HG03378 (cell line): Measurements from ENCODE around the gene FAAP24.
"Not testable (repeated sequence)": the region's sequence is repeated elsewhere in the genome, so short reads cannot be mapped to it uniquely, and the experiment has no call there.

Source experiments
- ATAC-seq: cut with Tn5 transposase; IDR thresholded peaks from one replicate; pipeline ENCODE4 v1.9.1; 2021; ENCODE audit warnings: mild to moderate bottlenecking, moderate library complexity; ENCODE audit not compliant: unreplicated experiment

FAAP24 gene, protein sequence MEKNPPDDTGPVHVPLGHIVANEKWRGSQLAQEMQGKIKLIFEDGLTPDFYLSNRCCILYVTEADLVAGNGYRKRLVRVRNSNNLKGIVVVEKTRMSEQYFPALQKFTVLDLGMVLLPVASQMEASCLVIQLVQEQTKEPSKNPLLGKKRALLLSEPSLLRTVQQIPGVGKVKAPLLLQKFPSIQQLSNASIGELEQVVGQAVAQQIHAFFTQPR

DNA sequence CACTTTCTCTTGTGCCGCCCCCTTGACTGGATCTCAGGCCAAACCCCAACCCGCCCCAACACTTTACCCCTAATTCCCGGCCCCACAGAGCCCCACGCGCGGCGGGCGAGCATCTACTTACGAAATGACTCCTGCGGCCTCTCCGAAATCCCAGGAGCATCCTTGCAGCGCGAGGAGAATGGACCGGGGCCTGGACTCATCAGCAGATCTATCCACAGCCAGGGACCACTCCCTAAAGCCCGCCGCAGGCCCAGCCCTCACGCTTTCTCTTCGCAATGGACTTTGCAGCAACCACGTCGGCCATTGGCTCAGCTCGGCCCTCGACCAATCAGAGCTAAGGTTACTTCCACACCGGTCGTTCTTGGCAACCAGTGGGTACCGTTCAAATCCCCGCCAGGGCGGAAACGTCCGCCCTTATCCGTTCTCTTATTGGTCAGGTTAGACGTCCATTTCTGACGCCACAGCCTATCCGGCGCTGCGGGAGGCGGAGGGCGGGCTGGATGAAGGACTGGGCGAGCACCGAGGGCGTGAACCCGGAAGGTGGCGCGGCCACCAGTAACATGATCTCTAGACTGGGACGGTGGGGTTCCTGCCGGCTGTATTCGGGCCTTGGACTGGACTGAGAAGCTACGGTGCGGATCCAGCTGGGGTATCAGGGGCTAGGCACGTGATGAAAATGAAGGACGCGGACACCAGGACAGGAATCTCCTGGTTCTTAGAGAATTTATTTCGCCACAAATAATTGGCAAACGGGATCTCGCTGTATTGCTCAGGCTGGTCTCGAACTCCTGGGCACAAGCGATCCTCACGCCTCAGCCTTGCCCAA, at the start of gene FAAP24, which contains the start of gene CEP89:
TSS of gene FAAP24 (plus strand) at position 528 of the 826 bp plus-strand sequence. CDS start 955 bp downstream, outside the sequence.
TSS of gene CEP89 (minus strand) at position 244 of the 826 bp plus-strand sequence. CDS start at position 160, 84 bp downstream.
- ATAC-seq: peak; percentile 99

DNA sequence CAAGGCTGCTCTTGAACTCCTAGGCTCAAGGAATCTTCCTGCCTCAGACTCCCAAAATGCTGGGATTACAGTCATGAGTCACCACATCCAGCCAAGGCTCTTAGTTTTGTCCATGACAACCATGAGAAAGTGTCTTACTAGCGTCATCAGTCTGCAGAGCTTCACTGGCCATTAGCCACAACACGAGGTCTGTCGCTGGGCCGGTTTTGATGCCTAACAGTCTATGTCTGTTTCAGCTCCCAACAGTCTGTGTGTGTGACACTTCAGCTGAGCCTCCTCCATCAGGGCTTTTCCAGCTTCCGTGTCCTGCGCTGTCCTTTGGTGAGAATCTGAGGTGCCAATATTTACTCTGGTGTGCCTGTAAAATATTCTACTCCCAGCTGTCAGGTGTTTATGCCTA, 47.8 kb upstream of the FAAP24 start:
- no peak for ATAC-seq

DNA sequence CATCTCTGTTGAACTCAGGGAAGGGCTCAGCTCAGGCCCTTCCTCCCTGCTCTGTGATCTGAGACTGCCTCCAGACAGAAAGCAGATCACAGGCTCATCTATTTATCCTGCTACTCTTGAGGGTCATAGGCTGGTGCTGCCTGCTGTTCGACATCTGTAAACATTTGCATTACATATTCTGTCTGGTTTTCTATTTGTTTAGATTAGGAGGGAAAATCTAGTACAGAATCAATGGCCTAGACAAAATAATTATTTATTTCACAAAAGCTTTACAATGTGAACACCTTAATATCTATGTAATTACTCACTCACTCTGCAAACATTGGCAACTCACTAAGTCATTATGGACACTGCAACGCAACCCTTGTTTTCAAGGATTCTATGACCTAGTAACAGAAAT, 43.2 kb upstream of the FAAP24 start:
- no peak for ATAC-seq

DNA sequence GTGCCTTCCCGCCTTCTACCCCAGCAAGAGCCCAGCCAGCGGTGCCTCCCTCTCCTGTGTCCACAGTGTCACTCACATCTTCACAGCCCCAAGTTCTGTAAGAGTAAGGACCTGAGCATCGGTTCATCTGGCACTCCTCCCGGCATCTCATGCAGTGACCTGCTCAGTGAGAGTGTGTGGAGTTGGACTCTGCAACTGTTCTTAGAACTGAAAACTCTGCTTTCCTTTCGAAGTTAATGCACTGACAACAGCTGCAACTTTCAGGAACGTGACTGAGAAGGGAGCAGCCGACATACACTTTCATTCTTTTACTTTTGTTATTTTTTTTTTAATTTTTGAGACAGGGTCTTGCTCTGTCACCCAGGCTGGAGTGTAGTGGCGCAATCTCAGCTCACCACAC, 41.5 kb upstream of the FAAP24 start:
- ATAC-seq: no peak

DNA sequence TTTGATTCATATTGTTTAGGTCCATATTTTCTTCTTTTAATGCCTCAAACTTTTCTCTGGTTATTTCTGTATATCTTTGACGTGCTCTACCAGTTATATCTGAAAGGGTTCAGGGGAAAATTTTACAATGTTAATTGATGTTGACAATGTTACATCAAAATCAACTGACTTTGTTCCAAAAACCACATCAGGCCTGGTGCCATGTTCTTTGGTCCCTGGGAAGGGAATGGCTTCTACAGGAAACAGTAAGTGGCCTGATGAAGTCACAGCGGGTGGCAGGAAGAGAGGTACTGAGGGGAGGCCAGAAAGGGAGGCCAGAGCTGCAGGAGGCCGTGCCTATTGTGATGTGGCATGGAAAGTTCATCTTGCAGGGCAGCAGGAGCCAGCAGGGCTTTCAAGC, 38.5 kb upstream of the FAAP24 start:
- no peak for ATAC-seq

DNA sequence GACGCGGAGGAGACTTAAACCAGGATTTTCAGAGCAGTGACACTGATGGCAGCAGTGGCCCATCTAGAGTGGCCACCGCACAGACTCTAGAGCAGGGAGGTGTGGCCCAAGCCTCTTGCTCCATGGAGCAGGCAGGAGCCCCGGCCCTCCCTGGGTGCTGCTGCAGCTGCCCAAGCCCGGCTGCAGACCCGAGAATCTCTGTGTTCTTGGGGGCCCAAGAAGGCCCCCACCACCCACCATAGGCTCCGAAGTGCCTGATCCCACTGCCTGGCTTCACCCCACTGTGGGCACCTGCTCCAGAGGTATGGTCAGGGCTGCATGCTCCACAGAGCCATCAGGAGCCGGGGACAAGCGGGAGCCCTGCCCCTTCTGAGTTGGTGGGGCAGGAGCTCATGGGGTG, 36.4 kb upstream of the FAAP24 start:
- no peak for ATAC-seq

DNA sequence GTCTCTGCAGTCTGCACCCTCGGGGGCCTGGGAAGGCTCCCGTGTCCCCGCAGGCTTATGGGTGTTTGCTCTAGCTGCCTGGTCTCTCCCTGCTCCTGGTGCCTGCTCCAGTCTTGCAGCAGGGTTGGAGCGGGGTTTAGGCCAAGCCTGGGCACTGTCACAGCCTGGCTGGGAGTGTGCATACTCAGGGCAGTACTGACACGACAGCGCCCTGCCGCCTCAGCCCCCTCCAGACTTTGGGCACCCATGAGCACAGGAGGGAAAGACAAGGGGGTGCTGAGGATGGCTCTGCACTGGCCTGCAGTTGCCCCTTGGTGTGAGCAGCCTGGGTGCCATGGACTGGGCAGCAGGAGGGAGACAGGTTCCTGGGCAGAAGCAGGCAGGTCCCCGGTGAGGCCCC, 36.0 kb upstream of the FAAP24 start:
- no peak for ATAC-seq

DNA sequence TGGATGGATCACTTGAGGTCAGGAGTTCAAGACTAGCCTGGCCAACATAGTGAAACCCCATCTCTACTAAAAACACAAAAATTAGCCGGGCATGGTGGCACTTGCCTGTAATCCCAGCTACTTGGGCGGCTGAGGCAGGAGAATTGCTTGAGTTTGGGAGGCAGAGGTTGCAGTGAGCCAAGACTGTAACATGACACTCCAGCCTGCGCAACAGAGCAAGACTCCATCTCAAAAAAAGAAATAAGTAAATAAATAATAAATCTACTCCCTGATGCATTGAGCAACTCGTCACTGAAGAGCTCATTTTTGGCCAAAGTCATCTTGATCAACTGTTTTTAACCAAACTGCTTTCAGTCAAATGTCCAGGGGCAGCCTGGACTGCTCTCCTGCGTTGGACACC, 30.8 kb upstream of the FAAP24 start:
- ATAC-seq: not testable (repeated sequence)

DNA sequence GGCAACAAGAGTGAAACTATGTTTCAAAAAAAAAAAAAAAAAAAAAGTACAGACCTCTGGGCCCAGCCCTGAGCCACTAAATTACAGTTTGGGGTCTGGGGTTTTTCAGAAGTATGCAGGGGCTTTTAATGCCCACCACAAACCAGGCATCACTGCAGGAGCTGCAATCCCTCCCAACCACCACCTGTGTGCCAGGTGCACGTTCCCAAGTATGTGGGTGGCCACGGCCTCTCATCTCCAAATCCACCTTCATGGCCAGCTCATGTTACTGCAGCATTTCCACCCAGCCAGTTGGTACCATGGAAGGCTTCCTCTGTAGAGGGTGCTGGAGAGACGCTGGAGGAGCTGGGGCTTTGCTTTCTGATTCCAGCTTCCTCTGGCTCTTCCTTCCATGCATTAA, 26.8 kb upstream of the FAAP24 start:
- no peak for ATAC-seq

DNA sequence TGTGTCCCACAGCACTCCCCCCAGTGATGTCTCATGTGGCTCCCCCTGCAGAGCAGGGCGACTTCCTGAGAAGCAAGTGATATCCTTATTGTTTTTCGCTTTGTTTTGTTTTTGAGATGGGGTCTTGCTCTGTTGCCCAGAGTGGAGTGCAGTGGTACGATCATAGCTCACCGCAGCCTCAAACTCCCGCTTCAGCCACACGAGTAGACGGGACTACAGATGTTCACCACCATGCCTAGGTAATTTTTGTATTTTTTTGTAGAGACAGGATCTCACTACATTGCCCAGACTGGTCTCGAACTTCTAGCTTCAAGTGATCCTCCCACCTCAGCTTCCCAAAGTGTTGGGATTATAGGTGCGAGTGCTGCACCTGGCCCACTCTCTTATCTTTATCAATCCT, 5.3 kb upstream of the FAAP24 start:
- ATAC-seq: no peak

DNA sequence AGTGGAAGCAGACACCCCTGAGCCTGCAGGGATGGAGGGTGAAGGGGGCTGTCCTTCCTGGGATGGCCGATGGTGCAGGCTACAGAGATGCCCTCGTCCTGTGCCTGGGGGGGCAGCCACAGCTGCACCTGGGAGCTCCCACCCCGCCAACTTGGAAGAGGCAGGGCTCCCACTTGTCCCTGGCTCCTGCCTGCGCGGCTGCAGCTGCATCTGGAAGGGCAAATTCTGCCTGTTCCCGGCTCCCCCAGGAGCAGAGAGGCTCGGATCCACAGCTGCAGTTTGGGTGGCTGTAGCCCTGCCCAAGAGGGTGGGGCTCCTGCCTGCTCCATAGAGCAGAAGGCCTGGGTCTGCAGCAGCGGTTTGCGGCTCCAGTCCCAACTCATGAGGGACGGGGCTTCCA, 2.5 kb upstream of the FAAP24 start:
- no peak for ATAC-seq

DNA sequence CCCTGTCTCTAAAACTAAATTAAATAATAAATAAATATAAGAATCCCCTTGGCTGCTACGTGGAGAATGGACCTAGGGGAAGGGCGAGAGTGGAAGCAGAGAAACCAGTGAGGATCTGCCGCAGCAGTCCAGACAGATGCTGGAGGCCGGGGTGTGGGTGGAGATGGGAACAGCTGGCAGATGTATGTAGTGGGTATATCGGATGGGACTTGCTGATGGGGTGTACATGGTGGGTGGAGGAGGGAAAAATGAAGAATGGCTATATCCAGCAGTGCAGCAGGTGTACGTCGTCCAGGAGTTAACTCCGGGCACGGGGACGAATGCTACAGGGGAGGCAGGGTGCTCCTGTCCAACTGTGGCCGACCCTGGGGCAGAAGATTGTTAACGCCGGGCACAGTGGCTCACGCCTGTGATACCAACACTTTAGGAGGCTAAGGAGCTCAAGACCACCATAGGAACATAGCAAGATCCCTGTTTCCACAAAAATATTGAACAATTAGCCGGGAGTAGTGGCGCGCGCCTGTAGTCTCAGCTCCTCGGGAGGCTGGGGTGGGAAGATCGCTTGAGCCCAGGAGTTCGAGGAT, 938 bp upstream of the FAAP24 start:
- ATAC-seq: no peak

DNA sequence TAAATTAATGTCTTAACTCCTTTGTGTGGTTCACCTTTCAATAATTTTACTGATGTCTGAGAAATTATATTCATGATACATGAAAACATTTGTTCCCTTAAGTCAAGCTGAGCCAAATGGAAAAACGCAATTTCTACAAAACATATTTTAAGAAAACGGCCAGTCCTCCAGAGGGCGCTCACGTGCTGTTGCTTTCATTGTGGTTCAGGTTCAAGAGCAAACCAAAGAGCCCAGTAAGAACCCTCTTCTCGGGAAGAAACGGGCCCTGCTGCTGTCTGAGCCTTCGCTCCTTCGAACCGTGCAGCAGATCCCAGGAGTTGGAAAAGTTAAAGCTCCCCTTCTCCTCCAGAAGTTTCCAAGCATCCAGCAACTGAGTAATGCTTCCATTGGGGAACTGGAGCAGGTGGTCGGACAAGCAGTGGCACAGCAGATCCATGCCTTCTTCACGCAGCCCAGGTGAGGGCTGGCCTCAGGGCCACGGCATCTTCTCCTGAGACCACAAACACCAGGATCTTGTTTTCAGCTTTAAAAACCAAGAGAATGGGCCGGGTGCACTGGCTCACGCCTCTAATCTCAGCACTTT, 4.3 kb downstream of the FAAP24 start:
- no peak for ATAC-seq

DNA sequence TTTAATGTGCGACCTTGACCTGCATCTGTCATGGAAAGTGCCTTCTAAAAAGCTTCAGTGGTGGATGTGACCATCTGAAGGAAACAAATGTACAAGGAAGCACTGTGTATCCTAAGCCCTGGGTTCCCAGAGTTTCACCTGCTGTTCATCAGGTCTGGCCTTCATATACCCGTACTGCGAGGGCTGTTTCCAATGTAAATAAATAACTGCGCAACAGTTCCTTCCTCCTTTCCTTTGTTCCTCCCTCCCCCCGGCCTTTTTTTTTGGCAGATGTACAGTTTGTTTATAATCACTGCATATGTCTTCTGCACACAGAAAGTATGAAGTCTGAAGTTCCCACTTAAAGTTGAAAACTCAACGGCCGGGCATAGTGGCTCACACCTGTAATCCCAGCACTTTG, 5.2 kb downstream of the FAAP24 start:
- ATAC-seq: no peak

DNA sequence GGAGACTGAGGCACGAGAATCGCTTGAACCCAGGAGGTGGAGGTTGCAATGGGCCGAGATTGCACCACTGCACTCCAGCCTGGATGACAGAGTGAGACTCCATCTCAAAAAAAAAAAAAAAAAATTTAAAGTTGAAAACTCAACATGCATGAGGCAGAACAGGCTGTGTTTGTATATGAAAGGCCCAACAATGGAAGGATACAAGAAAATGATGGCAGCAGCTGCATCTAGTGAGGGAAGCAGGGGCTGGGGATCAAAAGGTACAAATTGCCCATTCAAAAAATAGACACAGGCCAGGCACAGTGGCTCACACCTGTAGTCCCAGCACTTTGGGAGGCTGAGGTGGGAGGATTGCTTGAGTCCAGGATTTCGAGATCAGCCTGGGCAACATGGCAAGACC, 5.8 kb downstream of the FAAP24 start:
- ATAC-seq: not testable (repeated sequence)

DNA sequence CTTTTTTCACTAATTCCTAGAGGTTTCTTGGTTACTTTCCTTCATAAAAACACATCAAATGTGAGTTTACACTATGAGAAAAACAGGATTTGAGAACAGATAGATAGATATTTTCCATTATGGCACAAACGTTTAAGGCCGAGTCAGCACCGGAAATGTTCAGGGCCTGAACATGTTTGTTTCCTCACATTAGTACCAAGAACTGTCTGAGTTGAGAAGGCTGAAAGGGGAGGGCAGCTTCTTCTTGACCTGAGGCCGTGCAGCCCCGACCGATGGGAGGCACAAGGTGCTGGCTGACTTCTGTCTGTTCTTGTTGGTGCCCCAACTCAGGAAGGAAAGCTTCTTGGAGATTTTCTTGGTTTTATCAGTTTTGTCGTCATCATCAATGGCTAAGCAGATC, 7.8 kb downstream of the FAAP24 start:
- not testable (repeated sequence) for ATAC-seq

DNA sequence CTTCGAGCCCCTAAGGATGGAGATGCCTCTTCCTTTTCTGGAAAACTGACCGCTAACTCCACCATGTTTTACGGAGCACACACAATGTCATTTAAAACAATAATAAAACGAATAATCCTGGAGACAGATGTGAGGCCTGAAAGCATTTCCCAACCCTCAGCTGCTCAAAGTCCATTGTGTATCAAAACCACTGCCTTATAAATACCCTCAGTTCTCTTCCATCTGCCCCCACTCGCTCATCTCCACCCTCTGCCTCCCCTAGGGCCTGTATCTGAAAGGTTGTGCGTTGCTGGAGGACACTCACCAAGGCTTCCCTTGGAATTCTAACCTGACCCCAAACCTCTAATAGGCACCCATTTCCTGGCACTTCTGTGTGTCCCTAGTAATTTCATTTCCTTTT, 10.4 kb downstream of the FAAP24 start:
- not testable (repeated sequence) for ATAC-seq

DNA sequence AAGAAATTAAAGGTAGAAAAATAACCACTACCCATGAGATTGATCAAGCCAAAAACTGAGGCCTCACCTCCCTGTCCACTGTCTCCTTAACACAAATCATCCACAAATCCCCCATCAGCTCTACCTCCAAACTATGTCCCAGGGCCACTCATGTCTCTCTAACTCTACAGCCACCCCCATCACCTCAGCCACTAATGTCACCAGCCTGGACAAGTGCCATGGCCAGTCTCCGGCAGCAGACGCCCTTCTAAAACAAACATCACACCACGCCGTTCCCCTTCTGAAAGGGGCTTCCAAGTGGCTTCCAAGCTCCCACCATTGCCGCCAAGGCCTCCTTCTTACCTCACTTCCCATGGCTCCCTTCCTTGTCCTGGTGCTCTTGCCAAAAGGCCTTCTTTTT, 16.2 kb downstream of the FAAP24 start:
- ATAC-seq: not testable (repeated sequence)

DNA sequence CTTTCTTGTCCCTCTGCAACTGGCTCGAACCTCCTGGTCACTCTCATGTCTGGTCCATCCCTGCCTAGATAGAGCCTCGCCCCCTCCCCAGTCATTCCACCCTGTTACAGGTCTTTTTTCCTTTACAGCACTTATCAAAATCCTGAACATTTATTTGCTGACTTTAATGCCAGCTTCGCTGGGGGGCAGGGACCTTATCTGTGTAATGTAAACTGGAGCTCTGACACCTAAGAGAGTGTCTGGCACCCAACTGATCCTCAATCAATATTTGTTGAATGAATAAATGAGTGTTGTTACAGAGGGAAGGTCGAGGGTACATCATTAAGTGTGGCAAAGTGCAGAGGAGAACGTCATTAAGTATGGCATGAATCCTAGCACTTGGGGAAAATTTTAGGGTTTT, 16.7 kb downstream of the FAAP24 start:
- ATAC-seq: no peak

DNA sequence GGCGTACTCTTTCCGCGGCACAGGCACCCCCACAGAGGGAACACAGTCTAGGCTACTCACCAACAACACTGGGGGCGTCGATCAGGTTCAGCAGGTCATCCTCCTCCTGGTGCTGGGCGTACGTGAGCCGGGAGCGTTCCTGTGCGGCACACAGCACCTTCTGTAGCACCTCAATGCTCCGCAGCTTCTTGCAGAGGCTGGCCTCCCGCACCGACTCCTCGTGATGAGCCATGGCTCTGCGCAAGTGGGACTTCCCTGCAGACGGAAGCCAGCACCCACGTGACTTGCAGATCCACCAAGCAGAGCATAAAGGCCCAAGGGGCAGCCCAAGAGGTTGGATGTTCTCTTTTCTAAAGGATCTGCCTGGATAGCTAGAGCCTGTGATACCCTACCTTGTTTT, 23.9 kb downstream of the FAAP24 start:
- ATAC-seq: not testable (repeated sequence)

DNA sequence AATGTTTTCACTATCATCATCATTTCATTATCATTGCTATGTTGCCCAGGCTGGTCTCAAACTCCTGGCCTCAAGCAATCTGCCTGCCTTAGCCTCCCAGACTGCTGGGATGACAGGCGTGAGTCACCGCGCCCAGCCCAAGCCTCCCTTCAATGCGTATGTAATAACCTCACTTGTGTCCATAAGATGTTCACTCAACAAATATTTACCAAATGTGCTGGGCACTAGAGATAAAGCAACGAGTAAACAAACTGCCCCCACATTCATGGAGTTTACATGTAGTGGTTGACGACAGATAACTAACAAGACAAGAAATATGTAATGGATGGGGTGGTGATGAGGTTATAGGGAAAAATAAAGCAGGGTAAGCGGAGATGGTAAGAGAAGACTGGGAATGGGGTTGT, 25.0 kb downstream of the FAAP24 start:
- not testable (repeated sequence) for ATAC-seq
